Upper lobe of left lung (tissue), 4 donors: ENCODE data around the gene LMTK2.

Source experiments
- EP300 ChIP-seq, 4 donors: sonication (generic); formaldehyde crosslinking; IDR thresholded peaks; one replicate each; pipeline ENCODE4 v1.5.1; 2017; ENCODE audit warnings: antibody characterized with exemption in 4 of 4, control low read depth in 2 of 4
- POLR2A ChIP-seq, 4 donors: fragments of 450-650 bp; IDR thresholded peaks; one replicate each; pipeline ENCODE4 v1.5.1; 2016 to 2017; ENCODE audit warnings: antibody characterized with exemption in 4 of 4, mild to moderate bottlenecking in 2 of 4
- TF ChIP-seq, protein P1 (sequence below), 6 experiments: fragments of 450-650 bp in 4 of 6; fragments of 200-600 bp in 2 of 6; sonication (generic) in 2 of 6; IDR thresholded peaks; one replicate each; pipeline ENCODE4 v1.5.1; 2016 to 2019; ENCODE audit warnings: antibody characterized with exemption in 6 of 6

DNA sequence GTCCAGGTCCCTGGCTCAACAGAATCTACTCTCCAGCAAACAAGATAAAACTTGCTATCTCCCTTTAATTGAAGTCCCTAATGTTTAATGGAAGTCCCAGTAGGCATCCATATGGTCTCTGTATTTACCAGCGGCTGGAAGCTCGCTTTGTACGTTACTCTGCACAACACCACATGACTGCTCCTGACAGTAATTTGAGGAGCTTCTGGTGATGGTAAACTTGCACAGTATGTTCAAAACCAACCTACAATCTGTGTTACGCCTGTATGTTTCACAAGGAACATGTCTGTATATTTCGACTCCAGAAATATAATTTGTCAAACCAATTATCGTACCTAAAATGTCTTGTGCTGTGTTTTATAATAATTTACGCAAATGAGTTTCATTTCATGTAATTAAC is 149.8 kb downstream of the LMTK2 start:
- TF ChIP-seq, protein P1, sequence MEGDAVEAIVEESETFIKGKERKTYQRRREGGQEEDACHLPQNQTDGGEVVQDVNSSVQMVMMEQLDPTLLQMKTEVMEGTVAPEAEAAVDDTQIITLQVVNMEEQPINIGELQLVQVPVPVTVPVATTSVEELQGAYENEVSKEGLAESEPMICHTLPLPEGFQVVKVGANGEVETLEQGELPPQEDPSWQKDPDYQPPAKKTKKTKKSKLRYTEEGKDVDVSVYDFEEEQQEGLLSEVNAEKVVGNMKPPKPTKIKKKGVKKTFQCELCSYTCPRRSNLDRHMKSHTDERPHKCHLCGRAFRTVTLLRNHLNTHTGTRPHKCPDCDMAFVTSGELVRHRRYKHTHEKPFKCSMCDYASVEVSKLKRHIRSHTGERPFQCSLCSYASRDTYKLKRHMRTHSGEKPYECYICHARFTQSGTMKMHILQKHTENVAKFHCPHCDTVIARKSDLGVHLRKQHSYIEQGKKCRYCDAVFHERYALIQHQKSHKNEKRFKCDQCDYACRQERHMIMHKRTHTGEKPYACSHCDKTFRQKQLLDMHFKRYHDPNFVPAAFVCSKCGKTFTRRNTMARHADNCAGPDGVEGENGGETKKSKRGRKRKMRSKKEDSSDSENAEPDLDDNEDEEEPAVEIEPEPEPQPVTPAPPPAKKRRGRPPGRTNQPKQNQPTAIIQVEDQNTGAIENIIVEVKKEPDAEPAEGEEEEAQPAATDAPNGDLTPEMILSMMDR (IDR thresholded peaks at IDR 0.05) = no peak
- TF ChIP-seq EP300 (IDR thresholded peaks at IDR 0.05) (no peak), POLR2A (IDR thresholded peaks at IDR 0.05) (no peak)
